Body of pancreas (tissue), 4 donors: Measurements from ENCODE around the gene E4F1. TPM values are rescaled to one million over a fixed set of nuclear protein-coding genes. Genes with fewer than 3 reads are reported as not detected.

ENCODE experiments used
- ATAC-seq: fragments of 150-250 bp; one replicate; pipeline ENCODE4 v1.9.1; 2016
- DNase-seq, 4 donors: peaks; one replicate each; pipeline ENCODE4 v3.0.0-alpha.2; 2019
- H3K27ac ChIP-seq, 4 donors: fragments of 200-600 bp; sonication (generic); 1 replicate in 3 of 4; 2 replicates in 1 of 4; pipeline versions ENCODE4 v1.5.1 to v1.6.1; 2016 to 2019; ENCODE audit warnings: mild to moderate bottlenecking in 1 of 4, mixed read lengths in 1 of 4, moderate library complexity in 1 of 4
- H3K27me3 ChIP-seq, 2 donors: fragments of 200-600 bp; sonication (generic); one replicate each; pipeline ENCODE4 v1.6.0; 2016; ENCODE audit warnings: mild to moderate bottlenecking in 1 of 2
- H3K36me3 ChIP-seq, 2 donors: fragments of 200-600 bp; sonication (generic); replicated peaks in 1 of 2; 2 replicates each; pipeline ENCODE4 v1.5.1; 2016; ENCODE audit warnings: low read depth in 2 of 2; ENCODE audit not compliant: insufficient read depth in 1 of 2
- H3K4me1 ChIP-seq: fragments of 200-600 bp; sonication (generic); one replicate; pipeline ENCODE4 v1.6.0; 2016
- H3K4me3 ChIP-seq, 2 donors: fragments of 200-600 bp; sonication (generic); 1 replicate in 1 of 2; 2 replicates in 1 of 2; pipeline ENCODE4 v1.5.1; 2016 to 2019
- H3K9me3 ChIP-seq, 3 donors: fragments of 200-600 bp; sonication (generic); 1 replicate in 2 of 3; 2 replicates in 1 of 3; pipeline ENCODE4 v1.5.1; 2016
- CTCF ChIP-seq, 7 experiments: fragments of 450-650 bp in 4 of 7; fragments of 200-600 bp in 3 of 7; sonication (generic) in 3 of 7; IDR thresholded peaks; one replicate each; pipeline ENCODE4 v1.5.1; 2016 to 2019; ENCODE audit warnings: antibody characterized with exemption in 7 of 7
- POLR2A ChIP-seq, 3 donors: fragments of 450-650 bp; IDR thresholded peaks; one replicate each; pipeline ENCODE4 v1.6.1; 2016; ENCODE audit warnings: antibody characterized with exemption in 3 of 3, mild to moderate bottlenecking in 2 of 3
- WGBS, 2 donors: methylation state at CpG; one replicate each; pipeline ENCODE4 v1.1.5; 2017; 5-methylcytosine and 5-hydroxymethylcytosine counted together
- intact Hi-C: fragments of 100-400 bp; cut with DNase I; formaldehyde crosslinking; loops from one replicate; pipeline ENCODE4 v1.15.1; 2023
- total RNA-seq, 2 donors: library from RNA; depleted of rRNA; stranded (reverse); fragments of >200 nt; gene quantifications; one replicate each; pipeline ENCODE4 v1.1.0, GENCODE V29; 2016

Gene E4F1
- total RNA-seq, 2 donors from 2014 or later, result 22.3 to 48.1 TPM

GRCh38 chr16:2187212-2187611 lies 36.2 kb upstream of the E4F1 start:
- Histone ChIP-seq H3K36me3 (no peaks in the 10 kb centered on the region), H3K27ac (no peak overlapping the region), H3K27me3 (no peaks in the 10 kb centered on the region), H3K4me1 (no peaks in the 10 kb centered on the region), H3K4me3 (no peak overlapping the region), H3K9me3 (no peaks in the 10 kb centered on the region)
- TF ChIP-seq POLR2A (IDR thresholded peaks at IDR 0.05) (no peak), CTCF (IDR thresholded peaks at IDR 0.05) (no peak)
- intact Hi-C loops, result no loop called here
- WGBS, 2 donors, result 71 to 77% methylated on average over 12 to 15 of the region's 17 CpGs
- ATAC-seq (no peak), DNase-seq (no peak)

DNA sequence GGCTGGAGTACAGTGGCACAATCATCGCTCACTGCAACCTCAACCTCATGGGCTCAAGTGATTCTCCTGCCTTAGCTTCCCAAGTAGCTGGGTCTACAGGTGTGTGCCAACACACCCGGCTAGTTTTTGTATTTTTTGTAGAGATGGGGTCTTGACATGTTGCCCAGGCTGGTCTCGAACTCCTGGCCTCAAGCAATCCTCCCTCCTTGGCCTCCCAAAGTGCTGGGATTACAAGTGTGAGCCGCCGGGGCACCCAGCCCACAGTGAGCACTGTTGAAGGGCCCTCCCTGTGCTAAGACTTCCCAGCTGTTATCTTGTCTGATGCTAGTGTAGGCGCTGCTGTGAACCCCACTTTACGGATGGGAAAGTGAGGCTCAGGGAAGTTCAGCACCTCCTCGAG lies 35.0 kb upstream of the E4F1 start:
- H3K27me3 ChIP-seq, result no peaks in the 10 kb centered on the region
- H3K9me3 ChIP-seq, result no peaks in the 10 kb centered on the region
- intact Hi-C loops, result no loop called here
- 90 to 92% methylated on average over 5 to 8 of the region's 8 CpGs for WGBS, 2 donors
- H3K36me3 ChIP-seq, result no peaks in the 10 kb centered on the region
- no peak overlapping the region for H3K4me3 ChIP-seq
- H3K27ac ChIP-seq, result no peak overlapping the region
- no peaks in the 10 kb centered on the region for H3K4me1 ChIP-seq
- no peak for ATAC-seq
- no peak for DNase-seq
- TF ChIP-seq CTCF (IDR thresholded peaks at IDR 0.05) (no peak), POLR2A (IDR thresholded peaks at IDR 0.05) (no peak)

DNA sequence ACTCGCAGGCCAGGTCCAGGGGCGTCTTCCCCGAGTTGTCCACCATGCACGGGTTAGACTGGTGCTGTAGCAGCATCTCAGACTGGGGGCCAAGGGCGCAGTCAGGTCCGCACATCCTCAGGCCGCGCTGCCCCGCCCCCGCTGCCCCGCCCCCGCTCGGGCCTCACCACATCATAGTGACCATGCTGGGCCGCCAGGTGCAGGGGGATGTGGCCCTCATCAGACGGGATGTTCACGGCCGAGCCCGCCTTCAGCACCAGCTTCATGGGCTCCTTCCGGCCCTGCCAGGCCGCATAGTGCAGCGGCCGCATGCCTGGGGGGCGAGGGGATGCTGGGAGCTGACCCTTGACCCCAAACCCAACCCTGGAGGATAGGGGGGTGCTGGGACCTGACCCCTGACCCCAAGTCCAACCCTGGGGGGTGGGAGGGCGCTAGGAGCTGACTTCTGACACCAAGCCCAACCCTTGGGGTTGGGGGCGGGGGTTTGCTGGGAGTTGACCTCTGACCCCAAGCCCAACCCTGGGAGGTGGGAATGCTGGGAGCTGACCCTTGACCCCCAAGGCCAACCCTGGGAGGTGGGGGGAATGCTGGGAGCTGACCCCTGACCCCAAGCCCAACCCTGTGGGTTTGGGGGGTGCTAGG lies 34.0 kb upstream of the E4F1 start:
- H3K36me3 ChIP-seq, result no peaks in the 10 kb centered on the region
- intact Hi-C loops, result no loop called here
- TF ChIP-seq CTCF (IDR thresholded peaks at IDR 0.05) (no peak), POLR2A (IDR thresholded peaks at IDR 0.05) (no peak)
- ATAC-seq (no peak), DNase-seq (no peak)
- no peaks in the 10 kb centered on the region for H3K4me1 ChIP-seq
- no peaks in the 10 kb centered on the region for H3K27me3 ChIP-seq
- no peak overlapping the region for H3K27ac ChIP-seq
- H3K4me3 ChIP-seq, result no peak overlapping the region
- H3K9me3 ChIP-seq, result no peaks in the 10 kb centered on the region
- 96 to 97% methylated on average over 5 to 15 of the region's 25 CpGs for WGBS, 2 donors

DNA sequence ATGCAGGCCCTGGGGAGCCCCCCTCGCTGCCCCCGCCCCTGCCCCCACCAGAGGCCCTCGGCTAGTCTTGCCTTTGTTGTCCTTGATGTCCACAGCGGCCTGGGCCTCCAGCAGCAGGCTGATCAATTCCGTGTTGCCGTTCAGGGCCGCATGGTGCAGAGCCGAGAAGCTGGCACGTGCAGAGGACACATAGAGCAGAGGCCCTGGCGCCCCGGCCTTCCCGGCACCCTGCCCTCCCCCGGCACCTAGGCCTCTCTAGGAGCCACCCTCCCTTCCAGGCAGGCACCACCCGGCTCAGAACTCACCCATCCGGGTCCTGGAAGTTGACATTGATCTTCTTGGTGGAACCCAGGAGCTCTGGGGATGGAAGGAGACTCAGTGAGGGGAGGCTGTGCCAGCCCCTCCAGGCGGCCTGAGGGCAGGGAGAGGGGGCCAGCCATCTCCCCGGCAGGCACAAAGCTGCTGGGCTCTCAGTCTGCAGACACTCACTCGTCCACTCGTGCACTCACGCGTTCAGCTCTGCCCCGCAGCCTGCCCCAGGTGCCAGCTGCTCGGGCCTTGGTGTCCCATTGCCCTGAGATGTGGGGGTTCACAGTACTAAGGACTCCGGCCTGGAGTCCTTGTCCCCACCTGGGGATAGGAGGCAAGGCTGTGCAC lies 33.3 kb upstream of the E4F1 start:
- intact Hi-C loops, result no loop called here
- H3K27ac ChIP-seq, result no peak overlapping the region
- H3K27me3 ChIP-seq, result no peaks in the 10 kb centered on the region
- no peak for ATAC-seq
- H3K4me1 ChIP-seq, result peaks cover 3% of the 10 kb centered on the region
- no peaks in the 10 kb centered on the region for H3K36me3 ChIP-seq
- TF ChIP-seq CTCF (IDR thresholded peaks at IDR 0.05) (no peak), POLR2A (IDR thresholded peaks at IDR 0.05) (no peak)
- 78 to 87% methylated on average over 9 to 24 of the region's 24 CpGs for WGBS, 2 donors
- H3K9me3 ChIP-seq, result no peaks in the 10 kb centered on the region
- no peak for DNase-seq
- no peak overlapping the region for H3K4me3 ChIP-seq
